Testis (tissue), 3 donors: ENCODE measurements around the gene DCLRE1A. TPM values are rescaled to one million over a fixed set of nuclear protein-coding genes. Genes with fewer than 3 reads are reported as not detected.

Experiments used
- DNase-seq: peaks from one replicate; pipeline ENCODE4 v3.0.0-alpha.2; 2019
- H3K27ac ChIP-seq, 2 donors: fragments of 200-600 bp; sonication (generic); one replicate each; pipeline ENCODE4 v1.5.1; 2019
- H3K27me3 ChIP-seq: fragments of 200-600 bp; sonication (generic); one replicate; pipeline ENCODE4 v1.5.1; 2019
- H3K36me3 ChIP-seq: fragments of 200-600 bp; sonication (generic); one replicate; pipeline ENCODE4 v1.5.1; 2017; ENCODE audit warnings: low read depth; ENCODE audit errors: missing control alignments
- H3K4me1 ChIP-seq: fragments of 200-600 bp; sonication (generic); one replicate; pipeline ENCODE4 v1.5.1; 2019
- H3K4me3 ChIP-seq, 2 donors: fragments of 200-600 bp; sonication (generic); one replicate each; pipeline ENCODE4 v1.5.1; 2017 to 2019
- H3K9me3 ChIP-seq: fragments of 200-600 bp; sonication (generic); one replicate; pipeline ENCODE4 v1.5.1; 2017
- CTCF ChIP-seq, 3 experiments: fragments of 450-650 bp in 2 of 3; fragments of 200-600 bp in 1 of 3; sonication (generic) in 1 of 3; IDR thresholded peaks; one replicate each; pipeline ENCODE4 v1.5.1; 2016 to 2019; ENCODE audit warnings: antibody characterized with exemption in 3 of 3, mild to moderate bottlenecking in 2 of 3, moderate library complexity in 1 of 3
- POLR2A ChIP-seq: fragments of 450-650 bp; IDR thresholded peaks from one replicate; pipeline ENCODE4 v1.6.1; 2017; ENCODE audit warnings: antibody characterized with exemption, mild to moderate bottlenecking, moderate library complexity
- WGBS, 2 donors: methylation state at CpG; one replicate each; pipeline ENCODE4 v1.1.5; 2018; 5-methylcytosine and 5-hydroxymethylcytosine counted together
- intact Hi-C: fragments of 100-400 bp; cut with DNase I; formaldehyde crosslinking; loops from one replicate; pipeline ENCODE4 v1.15.1; 2023; ENCODE audit warnings: low total_unique reads
- polyA plus RNA-seq: library from polyadenylated mRNA; stranded (reverse); fragments of 350-450 nt; fragmentation: Illumina TruSeq; extraction: RNeasy Lipid Tissue Mini Kit (QIAGEN cat#74804); gene quantifications from one replicate; pipeline ENCODE4 v1.2.3, GENCODE V29; 2014; ENCODE audit warnings: low read depth, low replicate concordance; ENCODE audit not compliant: insufficient read depth
- total RNA-seq, 2 donors: library from RNA; depleted of rRNA; stranded (reverse); fragments of >200 nt; gene quantifications; one replicate each; pipeline ENCODE4 v1.2.3, GENCODE V29; 2016

DCLRE1A gene
- total and polyA plus RNA-seq, 3 donors from 2014 or later: 7.2 to 9.5 (median 8.9) TPM

- no peaks in the 10 kb centered on the region for H3K27me3 ChIP-seq
- 44 to 63% methylated on average over 1 of the region's 1 CpG for WGBS, 2 donors
- intact Hi-C loops: no loop called here
- H3K4me1 ChIP-seq: peaks cover 16% of the 10 kb centered on the region
- H3K27ac ChIP-seq: peak overlapping the region in 1 of 2 donors; percentile 95
- TF ChIP-seq CTCF (IDR thresholded peaks at IDR 0.05) (no peak), POLR2A (no peak)
- no peak overlapping the region for H3K4me3 ChIP-seq
- no peaks in the 10 kb centered on the region for H3K36me3 ChIP-seq
- no peaks in the 10 kb centered on the region for H3K9me3 ChIP-seq
- DNase-seq: no peak
These were observed 2.7 kb upstream of the DCLRE1A start for GRCh38 chr10:113856563-113856962.

GRCh38 chr10:113854761-113855588 lies 1.1 kb upstream of the DCLRE1A start:
- Histone ChIP-seq H3K27me3 (no peaks in the 10 kb centered on the region), H3K4me3 (peak overlapping the region; percentile 88 to 99), H3K4me1 (peaks cover 16% of the 10 kb centered on the region), H3K36me3 (no peaks in the 10 kb centered on the region), H3K27ac (peak overlapping the region; percentile 93 to 95), H3K9me3 (no peaks in the 10 kb centered on the region)
- peak; percentile 79 for DNase-seq
- TF ChIP-seq CTCF (IDR thresholded peaks at IDR 0.05): no peak
- no peak for TF ChIP-seq POLR2A
- intact Hi-C loops: no loop called here
- 1 to 2% methylated on average over 13 to 44 of the region's 62 CpGs for WGBS, 2 donors

GRCh38 chr10:113853578-113854012 lies 287 bp downstream of the DCLRE1A start:
- H3K4me1 ChIP-seq: peaks cover 15% of the 10 kb centered on the region
- WGBS, 2 donors: 12 to 15% methylated on average over 10 of the region's 10 CpGs

GRCh38 chr10:113849946-113850345 lies 3.9 kb downstream of the DCLRE1A start:
- no peak for TF ChIP-seq CTCF (IDR thresholded peaks at IDR 0.05)
- TF ChIP-seq POLR2A: no peak
- Histone ChIP-seq H3K9me3 (no peaks in the 10 kb centered on the region), H3K27me3 (no peaks in the 10 kb centered on the region), H3K4me3 (no peak overlapping the region), H3K27ac (no peak overlapping the region), H3K36me3 (no peaks in the 10 kb centered on the region), H3K4me1 (no peaks in the 10 kb centered on the region)
- intact Hi-C loops: no loop called here
- DNase-seq: no peak
- WGBS, 2 donors: 93 to 94% methylated on average over 7 of the region's 7 CpGs

More at GRCh38 chr10:113853578-113854012, 287 bp downstream of the DCLRE1A start:
- no peak for DNase-seq
- no peaks in the 10 kb centered on the region for H3K9me3 ChIP-seq
- intact Hi-C loops: no loop called here
- peak overlapping the region; percentile 93 to 95 for H3K27ac ChIP-seq
- peak overlapping the region; percentile 88 to 99 for H3K4me3 ChIP-seq
- H3K27me3 ChIP-seq: no peaks in the 10 kb centered on the region
- H3K36me3 ChIP-seq: no peaks in the 10 kb centered on the region
- TF ChIP-seq POLR2A: no peak
- TF ChIP-seq CTCF (IDR thresholded peaks at IDR 0.05): no peak
